NCI-H226 (cell line): Measurements from ENCODE around the gene NCKAP5.

Experiments
- DNase-seq: peaks from one replicate; pipeline ENCODE4 v3.0.0-alpha.2; 2015

NCKAP5 gene

GRCh38 chr2:132677661-132678060 lies 890.6 kb downstream of the NCKAP5 start:
- peak; percentile 63 for DNase-seq

- DNase-seq, result no peak
Observed at GRCh38 chr2:132676999-132677398, 891.3 kb downstream of the NCKAP5 start.

GRCh38 chr2:132671151-132671835 lies 897.0 kb downstream of the NCKAP5 start:
- peak; percentile 77 for DNase-seq

DNA sequence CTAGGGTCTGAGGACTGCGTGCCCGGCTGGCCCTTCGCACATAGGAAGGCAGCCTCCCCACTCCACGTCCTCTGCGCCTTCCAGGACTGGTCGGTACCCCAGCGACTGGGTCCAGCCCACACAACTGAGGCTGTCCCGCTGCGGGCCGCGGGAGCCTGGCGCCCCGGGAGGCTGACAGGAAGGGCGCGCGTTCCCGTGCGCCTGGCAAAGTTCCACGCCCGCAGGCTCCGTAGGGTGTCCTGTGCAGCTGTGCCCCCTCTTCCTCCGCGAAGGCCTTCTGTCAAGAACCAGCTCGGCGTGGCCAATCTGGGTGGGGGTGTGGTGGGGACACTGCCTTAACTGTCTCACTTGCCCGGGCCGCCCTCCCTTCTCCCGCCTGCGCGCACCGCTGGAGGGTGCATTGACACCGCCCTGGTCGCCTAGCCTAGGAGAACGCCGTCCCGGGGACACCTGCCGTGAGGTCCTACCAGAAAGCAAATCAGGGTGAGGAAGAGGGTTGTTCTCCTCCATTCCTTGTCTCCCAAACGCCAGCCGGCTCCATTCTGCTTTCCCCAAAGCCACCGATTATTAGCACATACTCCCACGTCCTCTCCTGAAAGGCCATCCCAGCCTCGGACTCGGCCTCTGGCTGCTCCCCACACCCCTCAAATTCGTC lies 897.6 kb downstream of the NCKAP5 start:
- DNase-seq, result peak; percentile 31

- peak; percentile 10 for DNase-seq
Observed at GRCh38 chr2:132669908-132670495, 898.3 kb downstream of the NCKAP5 start, which contains the start of gene LYPD1. LYPD1 (minus strand) TSS chr2:132670205; CDS start chr2:132669932, 273 bp downstream.

- DNase-seq, result no peak
Observed at GRCh38 chr2:132668987-132669907, 899.0 kb downstream of the NCKAP5 start.

DNA sequence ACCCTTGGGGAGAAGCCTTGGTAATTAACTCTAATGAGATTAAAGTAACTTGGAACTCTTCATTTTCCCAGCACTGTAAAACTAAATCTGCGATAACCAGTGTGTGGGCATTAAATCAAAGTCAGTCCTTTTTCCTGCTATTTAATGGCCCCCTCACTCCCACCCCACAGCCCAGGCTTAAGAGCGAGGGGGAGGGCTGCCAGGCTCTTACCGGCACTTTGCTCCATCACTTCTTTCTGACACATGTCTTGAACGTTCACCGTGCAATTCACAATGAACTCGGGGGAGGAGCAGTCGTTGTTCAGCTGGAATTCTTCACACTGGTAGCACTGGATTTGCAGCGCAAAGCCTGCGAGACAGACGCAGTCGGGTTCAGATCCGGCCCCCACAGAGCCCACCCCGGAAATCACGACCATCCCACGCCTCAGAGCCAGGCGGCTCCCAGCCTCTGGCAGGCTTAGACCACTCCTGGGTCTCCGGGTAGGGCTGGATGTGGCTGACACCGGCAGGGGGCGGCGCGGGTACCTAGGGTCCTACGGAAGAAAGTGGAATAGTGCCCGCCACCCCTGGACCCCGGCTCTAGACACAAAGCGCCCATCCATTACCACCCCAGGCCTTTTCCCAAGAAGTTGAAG lies 900.0 kb downstream of the NCKAP5 start:
- DNase-seq, result no peak

DNA sequence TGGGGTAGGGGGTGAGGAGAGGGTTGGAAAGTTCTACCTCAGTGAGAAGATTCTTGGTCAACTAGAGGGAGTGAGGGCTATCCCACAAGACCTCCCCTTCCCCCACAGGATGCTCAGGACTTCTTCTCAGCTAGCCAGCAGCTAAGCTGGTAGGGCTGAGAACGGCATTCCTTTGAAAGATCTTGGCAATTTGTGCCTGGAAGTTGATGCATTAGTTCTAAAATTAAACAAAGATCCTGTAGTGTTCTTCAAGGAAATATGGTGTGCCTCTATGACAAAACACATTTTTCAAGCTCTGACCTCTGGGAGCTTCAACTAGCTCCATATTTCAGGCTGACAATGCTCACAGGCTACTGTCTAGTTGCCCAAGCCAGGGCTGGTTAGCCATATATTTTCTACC lies 900.6 kb downstream of the NCKAP5 start:
- DNase-seq, result no peak

DNA sequence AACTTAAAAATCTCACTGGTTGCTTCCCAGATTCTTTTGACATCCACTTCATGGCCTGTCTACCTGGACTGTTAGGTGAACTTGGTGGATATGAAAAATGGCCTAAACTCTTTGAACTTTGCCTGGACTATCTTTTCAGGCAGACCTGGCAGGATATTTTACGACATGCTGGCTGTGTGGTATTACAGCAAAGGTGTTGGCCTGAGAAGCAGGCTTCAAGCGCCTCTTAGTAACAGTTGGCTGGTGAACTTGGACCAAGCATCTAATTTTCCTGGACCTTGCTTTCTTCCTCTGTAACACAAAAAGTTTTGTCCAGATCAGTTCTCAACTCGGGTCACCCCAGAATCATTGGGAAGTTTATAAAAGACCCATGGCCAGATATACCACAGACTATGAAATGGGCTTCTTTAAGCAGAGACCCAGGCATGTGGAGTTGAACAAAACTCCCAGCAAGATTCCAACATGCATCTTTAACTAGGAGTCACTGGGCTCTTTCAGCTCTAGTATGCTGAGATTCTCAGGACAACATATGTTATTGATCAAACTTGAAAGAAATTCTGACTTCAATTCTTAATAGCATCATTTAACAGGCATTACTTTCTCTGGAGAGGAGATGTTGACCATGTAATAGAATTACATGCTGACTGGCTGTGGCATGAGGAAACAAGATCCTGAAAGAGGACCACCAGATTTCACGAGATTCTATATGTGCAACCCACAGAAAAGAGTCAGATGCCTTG lies 902.7 kb downstream of the NCKAP5 start:
- no peak for DNase-seq

- DNase-seq, result no peak
Observed at GRCh38 chr2:132664096-132664495, 904.2 kb downstream of the NCKAP5 start.

DNA sequence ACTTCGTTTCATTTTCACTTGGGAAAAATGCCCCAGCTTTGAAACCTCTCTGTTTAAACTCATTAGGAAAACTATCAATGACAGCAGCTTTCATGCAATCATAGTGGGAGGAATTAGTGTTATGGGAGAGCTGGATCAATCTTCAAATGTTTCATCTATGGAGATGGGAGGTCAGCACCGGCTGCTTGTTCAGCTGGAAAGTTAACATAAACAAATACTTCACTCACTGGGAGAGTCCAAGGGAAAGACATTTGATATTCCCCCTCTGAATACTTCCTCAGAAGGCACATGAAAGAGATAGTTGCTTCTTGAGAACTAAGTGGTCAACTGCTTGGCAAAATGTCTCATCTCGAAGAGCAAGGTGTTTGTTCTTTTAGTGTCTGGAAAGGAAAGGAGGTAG lies 905.5 kb downstream of the NCKAP5 start:
- DNase-seq, result no peak

DNA sequence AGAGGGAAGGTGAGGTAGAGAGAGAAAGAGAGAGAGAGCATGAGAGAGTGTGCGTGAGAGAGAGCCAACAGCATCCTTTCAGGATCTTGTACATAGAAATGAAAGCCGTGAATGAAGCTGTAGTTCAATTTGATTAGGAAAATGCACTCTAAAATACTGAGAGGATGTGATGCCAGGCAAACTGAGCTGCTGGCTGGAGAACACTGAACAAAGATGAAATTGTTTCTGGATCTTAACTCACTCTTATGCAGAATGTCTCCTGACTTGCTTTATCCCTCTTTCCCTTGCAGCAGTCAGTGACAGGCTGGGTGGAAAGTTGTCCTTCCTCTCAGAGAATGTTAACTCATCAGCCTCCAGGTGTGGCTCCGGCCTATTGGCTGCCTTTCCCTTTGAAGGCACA lies 908.9 kb downstream of the NCKAP5 start:
- DNase-seq, result no peak

- no peak for DNase-seq
Observed at GRCh38 chr2:132656266-132656975, 911.8 kb downstream of the NCKAP5 start.

GRCh38 chr2:132654968-132655367 lies 913.3 kb downstream of the NCKAP5 start:
- no peak for DNase-seq

DNA sequence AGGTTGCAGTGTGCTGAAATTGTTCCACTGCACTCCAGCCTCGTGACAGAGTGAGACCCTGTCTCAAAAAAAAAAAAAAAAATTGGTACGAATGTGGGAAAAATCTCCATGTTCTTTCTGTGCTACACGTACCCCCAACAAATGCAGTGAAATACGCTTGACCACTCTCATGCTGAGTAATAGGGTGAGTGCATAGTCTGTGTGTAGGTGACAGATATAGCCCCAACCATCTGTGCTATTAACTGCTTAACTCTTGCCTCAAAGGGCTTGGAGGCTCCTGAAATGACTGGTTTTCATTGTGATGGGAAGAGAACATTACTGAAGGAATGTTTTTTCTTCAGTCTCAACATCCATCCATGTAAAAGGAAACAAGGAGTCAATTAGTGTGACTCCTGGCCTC lies 913.9 kb downstream of the NCKAP5 start:
- DNase-seq, result no peak

GRCh38 chr2:132652474-132652873 lies 915.8 kb downstream of the NCKAP5 start:
- DNase-seq, result no peak

- DNase-seq, result no peak
Observed at GRCh38 chr2:132651115-132652045, 916.9 kb downstream of the NCKAP5 start.

- DNase-seq, result no peak
Observed at GRCh38 chr2:132646540-132647108, 921.6 kb downstream of the NCKAP5 start.

DNA sequence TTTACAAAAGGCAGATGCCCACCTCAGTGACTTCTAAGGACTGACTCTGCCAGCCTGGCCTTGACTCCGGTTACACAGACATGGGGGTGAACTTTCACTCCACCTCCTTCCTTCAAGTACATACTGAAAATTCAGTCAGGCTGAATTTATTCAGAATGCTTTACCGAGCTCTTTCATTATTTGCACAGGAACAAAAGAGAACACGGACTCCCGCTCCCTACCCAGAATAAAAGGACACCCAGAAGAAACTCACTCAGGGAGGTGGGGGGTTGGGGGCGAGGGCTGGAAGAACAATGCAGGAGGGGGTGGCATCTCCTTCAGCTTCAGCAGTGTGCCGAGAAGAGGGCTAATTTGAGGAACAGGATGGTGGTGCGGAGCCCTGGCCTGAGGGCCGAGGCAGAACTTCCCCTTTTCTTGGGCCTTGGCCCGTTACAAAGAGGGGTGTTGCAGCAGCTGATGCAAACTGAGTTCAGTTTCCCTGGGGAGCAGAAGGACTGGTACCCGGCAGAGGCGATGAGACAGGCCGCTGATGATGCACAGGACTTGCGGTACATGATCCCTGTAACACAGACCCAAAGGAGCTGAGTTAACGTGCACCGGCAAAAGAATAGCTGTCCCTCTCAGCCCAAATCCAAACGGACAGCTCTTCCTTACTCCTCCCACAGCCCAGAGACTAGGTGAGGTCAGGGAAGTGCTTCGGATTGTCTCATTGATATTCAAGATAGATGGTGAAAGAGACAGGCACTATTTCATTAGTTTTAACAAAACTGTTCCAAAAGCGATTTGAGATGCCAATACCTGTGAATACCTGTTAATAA lies 922.3 kb downstream of the NCKAP5 start:
- DNase-seq, result no peak
